ENCODE results near the gene ERVV-1. TPM values are rescaled to one million over a fixed set of nuclear protein-coding genes. Genes with fewer than 3 reads are reported as not detected.
"Not testable (repeated sequence)": the region's sequence is repeated elsewhere in the genome, so short reads cannot be mapped to it uniquely, and the experiment has no call there.

The ERVV-1 gene
- polyA plus RNA-seq (2012; ENCODE audit: missing spikeins) = not detected

DNA sequence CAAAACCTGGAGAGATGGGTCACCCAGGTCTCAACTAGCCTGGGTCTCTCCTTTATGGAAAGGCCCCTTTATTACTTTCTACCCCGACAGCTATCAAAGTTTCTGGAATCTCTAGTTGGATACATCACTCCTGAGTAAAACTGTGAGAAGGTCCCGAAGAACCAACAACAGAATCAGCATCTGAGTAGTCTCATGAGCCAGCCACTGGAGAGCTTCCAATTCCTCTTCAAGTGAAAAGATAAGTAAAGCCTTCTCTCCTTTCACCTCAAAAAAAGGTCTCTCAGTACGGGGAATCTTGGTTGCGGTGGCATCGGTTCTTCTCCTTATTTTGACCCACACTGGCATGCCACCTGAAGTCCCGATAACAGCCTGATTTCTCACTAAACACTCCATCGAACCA lies at the start of gene ERVV-1:
ERVV-1 (plus strand) TSS at position 301 of the 400 bp plus-strand sequence. CDS start 170 bp downstream, outside the sequence.
- no peak for DNase-seq (ENCODE audit: insufficient read length)
- FAIRE-seq = no peak
- no peak for TF ChIP-seq POLR2AphosphoS5 (IDR thresholded peaks at IDR 0.05; ENCODE audit: low read depth, low read length)
- no peak for TF ChIP-seq TAF1 (IDR thresholded peaks at IDR 0.05; ENCODE audit: borderline replicate concordance, low read depth, low read length)
- TF ChIP-seq POLR2A (IDR thresholded peaks at IDR 0.05; ENCODE audit: low read depth, low read length) = no peak

GRCh38 chr19:52967772-52968171 lies 45.9 kb upstream of the ERVV-1 start:
- DNase-seq (ENCODE audit: insufficient read length) (no peak), FAIRE-seq (no peak)
- TF ChIP-seq POLR2A (IDR thresholded peaks at IDR 0.05; ENCODE audit: low read depth, low read length) (no peak), POLR2AphosphoS5 (IDR thresholded peaks at IDR 0.05; ENCODE audit: low read depth, low read length) (no peak), TAF1 (IDR thresholded peaks at IDR 0.05; ENCODE audit: borderline replicate concordance, low read depth, low read length) (no peak)

GRCh38 chr19:52981329-52981728 lies 32.4 kb upstream of the ERVV-1 start:
- FAIRE-seq (no peak), DNase-seq (ENCODE audit: insufficient read length) (no peak)
- TF ChIP-seq POLR2AphosphoS5 (IDR thresholded peaks at IDR 0.05; ENCODE audit: low read depth, low read length) = no peak
- no peak for TF ChIP-seq TAF1 (IDR thresholded peaks at IDR 0.05; ENCODE audit: borderline replicate concordance, low read depth, low read length)
- TF ChIP-seq POLR2A (IDR thresholded peaks at IDR 0.05; ENCODE audit: low read depth, low read length) = no peak

- FAIRE-seq; DNase-seq (ENCODE audit: insufficient read length): not testable (repeated sequence)
Observed at GRCh38 chr19:52983167-52983566, 30.6 kb upstream of the ERVV-1 start.

- TF ChIP-seq TAF1 (IDR thresholded peaks at IDR 0.05; ENCODE audit: borderline replicate concordance, low read depth, low read length) (no peak), POLR2AphosphoS5 (IDR thresholded peaks at IDR 0.05; ENCODE audit: low read depth, low read length) (no peak), POLR2A (IDR thresholded peaks at IDR 0.05; ENCODE audit: low read depth, low read length) (no peak)
- no peak for FAIRE-seq
- no peak for DNase-seq (ENCODE audit: insufficient read length)
Observed at GRCh38 chr19:52987221-52987620, 26.5 kb upstream of the ERVV-1 start.

- no peak for FAIRE-seq
- DNase-seq (ENCODE audit: insufficient read length) = no peak
- no peak for TF ChIP-seq POLR2A (IDR thresholded peaks at IDR 0.05; ENCODE audit: low read depth, low read length)
- no peak for TF ChIP-seq TAF1 (IDR thresholded peaks at IDR 0.05; ENCODE audit: borderline replicate concordance, low read depth, low read length)
- TF ChIP-seq POLR2AphosphoS5 (IDR thresholded peaks at IDR 0.05; ENCODE audit: low read depth, low read length) = no peak
Observed at GRCh38 chr19:52988506-52988905, 25.2 kb upstream of the ERVV-1 start.

- no peak for DNase-seq (ENCODE audit: insufficient read length)
- TF ChIP-seq POLR2A (IDR thresholded peaks at IDR 0.05; ENCODE audit: low read depth, low read length) (no peak), POLR2AphosphoS5 (IDR thresholded peaks at IDR 0.05; ENCODE audit: low read depth, low read length) (no peak), TAF1 (IDR thresholded peaks at IDR 0.05; ENCODE audit: borderline replicate concordance, low read depth, low read length) (no peak)
- FAIRE-seq = no peak
Observed at GRCh38 chr19:52990759-52991418, 22.8 kb upstream of the ERVV-1 start.

DNA sequence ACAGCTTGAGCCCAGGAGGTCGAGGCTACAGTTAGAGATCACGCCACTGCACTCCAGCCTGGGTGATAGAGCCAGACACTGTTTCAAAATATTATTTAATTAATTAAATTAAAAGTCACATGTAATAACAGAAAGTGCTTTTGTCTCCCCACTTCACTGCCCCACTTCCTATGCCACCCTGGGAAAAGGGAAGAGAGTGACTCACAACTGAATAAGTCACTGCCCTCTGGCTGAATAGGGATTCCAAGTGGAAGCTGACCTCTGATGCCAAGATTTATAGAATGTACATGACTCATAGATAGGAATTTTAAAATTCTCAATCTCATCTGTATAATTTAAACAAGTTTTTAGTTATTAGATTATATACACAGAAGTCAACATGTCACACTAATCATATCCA lies 22.2 kb upstream of the ERVV-1 start:
- FAIRE-seq = no peak
- DNase-seq (ENCODE audit: insufficient read length) = no peak
- TF ChIP-seq POLR2A (IDR thresholded peaks at IDR 0.05; ENCODE audit: low read depth, low read length) (no peak), POLR2AphosphoS5 (IDR thresholded peaks at IDR 0.05; ENCODE audit: low read depth, low read length) (no peak), TAF1 (IDR thresholded peaks at IDR 0.05; ENCODE audit: borderline replicate concordance, low read depth, low read length) (no peak)

DNA sequence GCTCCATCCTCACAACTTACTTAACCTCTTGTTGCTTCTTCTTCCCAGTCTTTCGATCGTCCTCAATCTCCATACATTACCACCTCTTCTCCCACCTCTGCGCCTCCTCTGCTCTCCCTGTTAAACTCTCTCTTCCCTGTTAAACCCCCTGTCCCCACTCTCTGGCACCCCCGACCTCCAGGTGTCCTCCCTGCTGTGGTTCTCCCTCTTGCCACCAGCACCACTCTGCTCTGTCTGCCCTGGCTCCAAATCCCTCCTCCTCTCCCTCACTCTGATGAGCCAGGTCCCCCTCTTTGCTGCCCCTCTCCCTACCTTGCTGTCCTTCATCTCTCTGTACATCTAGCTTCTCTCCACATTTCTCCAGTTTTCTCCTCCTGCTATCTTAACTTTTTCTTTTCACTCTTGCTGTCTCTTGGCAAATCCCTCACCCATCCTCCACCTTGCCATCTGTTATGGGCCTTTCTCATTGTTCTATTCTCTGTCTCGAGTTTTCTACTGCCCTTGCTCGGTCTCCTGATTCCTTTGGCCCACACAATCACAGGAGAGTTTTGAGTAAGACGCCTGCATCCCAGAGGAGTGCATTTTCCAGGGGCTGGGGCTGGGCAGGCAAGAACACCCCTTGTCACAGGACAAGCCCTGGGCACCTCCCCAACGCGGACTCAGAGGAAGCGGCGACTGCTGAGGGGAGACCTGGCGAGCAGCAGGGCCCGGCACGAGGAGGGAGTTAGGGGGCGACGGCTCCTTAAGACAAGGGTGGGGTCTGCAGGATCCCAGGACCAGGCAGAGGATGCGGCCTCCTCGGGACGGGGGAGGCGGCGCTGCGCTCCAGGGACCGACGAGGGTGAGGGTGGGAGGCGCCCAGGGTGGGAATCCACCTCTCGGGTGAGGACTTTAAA lies 21.4 kb upstream of the ERVV-1 start:
- DNase-seq (ENCODE audit: insufficient read length) = no peak
- TF ChIP-seq POLR2A (IDR thresholded peaks at IDR 0.05; ENCODE audit: low read depth, low read length) = no peak
- no peak for TF ChIP-seq TAF1 (IDR thresholded peaks at IDR 0.05; ENCODE audit: borderline replicate concordance, low read depth, low read length)
- no peak for TF ChIP-seq POLR2AphosphoS5 (IDR thresholded peaks at IDR 0.05; ENCODE audit: low read depth, low read length)
- FAIRE-seq = no peak

DNA sequence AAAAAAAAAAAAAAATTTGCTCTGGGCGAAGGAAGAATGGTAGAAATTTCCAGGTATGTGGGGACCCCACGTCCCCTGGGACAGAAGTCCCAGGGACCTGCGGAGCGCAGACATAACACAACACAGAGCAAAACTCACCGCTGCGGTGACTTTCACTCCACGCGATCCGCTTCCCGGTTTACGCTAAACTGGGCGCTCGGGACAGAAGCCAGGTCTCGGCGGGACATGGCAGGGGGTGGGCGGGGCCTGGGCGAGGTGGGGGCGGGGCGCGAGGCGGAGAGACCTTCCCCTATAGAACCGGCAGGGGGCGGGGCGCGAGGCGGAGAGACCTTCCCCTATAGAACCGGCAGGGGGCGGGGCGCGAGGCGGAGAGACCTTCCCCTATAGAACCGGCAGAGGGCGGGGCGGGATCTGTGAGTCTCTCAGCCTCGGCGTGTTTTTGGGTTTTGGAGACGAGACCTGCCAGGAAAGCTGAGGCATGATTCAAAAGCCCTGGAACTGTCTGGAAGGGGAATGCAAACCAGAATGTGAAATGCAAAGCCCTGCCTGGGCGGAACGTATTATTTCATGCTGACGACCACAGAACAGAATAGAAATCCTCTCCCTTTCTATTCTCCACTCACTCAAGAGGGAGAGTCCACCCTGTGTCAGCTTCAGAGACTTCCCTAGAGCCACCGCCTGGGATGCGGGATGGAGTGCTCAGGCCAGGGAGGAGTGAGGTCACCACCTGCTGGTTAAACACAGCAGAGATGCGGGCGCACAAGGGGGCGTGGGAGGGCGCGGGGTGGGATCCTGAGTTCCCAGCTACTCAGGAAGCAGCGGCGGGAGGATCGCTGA lies 20.2 kb upstream of the ERVV-1 start:
- DNase-seq (ENCODE audit: insufficient read length) (peak; percentile 38), FAIRE-seq (no peak)
- no peak for TF ChIP-seq POLR2A (IDR thresholded peaks at IDR 0.05; ENCODE audit: low read depth, low read length)
- no peak for TF ChIP-seq TAF1 (IDR thresholded peaks at IDR 0.05; ENCODE audit: borderline replicate concordance, low read depth, low read length)
- TF ChIP-seq POLR2AphosphoS5 (IDR thresholded peaks at IDR 0.05; ENCODE audit: low read depth, low read length) = no peak

DNA sequence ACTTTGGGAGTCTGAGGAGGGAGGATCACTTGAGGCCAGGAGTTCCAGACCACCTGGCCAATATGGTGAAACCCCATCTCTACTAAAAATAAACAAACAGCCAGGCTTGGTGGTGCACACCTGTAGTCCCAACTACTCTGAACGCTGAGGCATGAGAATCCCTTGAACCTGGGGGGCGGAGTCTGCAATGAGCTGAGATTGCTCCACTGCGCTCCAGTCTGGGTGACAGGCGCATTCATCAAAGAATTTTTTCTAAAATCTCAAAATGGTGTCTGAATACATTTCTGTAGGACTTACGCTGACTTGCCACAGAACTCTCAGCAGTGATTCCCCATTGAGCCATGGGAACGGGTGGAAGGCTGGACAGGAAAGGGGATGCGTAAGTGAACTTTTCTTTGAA lies 18.0 kb upstream of the ERVV-1 start:
- FAIRE-seq = no peak
- DNase-seq (ENCODE audit: insufficient read length) = no peak
- TF ChIP-seq TAF1 (IDR thresholded peaks at IDR 0.05; ENCODE audit: borderline replicate concordance, low read depth, low read length) (no peak), POLR2AphosphoS5 (IDR thresholded peaks at IDR 0.05; ENCODE audit: low read depth, low read length) (no peak), POLR2A (IDR thresholded peaks at IDR 0.05; ENCODE audit: low read depth, low read length) (no peak)

Measured in GM12892 (cell line).